ENCODE measurements around the gene TAF1B. TPM values are rescaled to one million over a fixed set of nuclear protein-coding genes. Genes with fewer than 3 reads are reported as not detected.
"Not testable (repeated sequence)": the region's sequence is repeated elsewhere in the genome, so short reads cannot be mapped to it uniquely, and the experiment has no call there.

The TAF1B gene
- total RNA-seq, 1 experiment from 2014 or later = 44.9 TPM

DNA sequence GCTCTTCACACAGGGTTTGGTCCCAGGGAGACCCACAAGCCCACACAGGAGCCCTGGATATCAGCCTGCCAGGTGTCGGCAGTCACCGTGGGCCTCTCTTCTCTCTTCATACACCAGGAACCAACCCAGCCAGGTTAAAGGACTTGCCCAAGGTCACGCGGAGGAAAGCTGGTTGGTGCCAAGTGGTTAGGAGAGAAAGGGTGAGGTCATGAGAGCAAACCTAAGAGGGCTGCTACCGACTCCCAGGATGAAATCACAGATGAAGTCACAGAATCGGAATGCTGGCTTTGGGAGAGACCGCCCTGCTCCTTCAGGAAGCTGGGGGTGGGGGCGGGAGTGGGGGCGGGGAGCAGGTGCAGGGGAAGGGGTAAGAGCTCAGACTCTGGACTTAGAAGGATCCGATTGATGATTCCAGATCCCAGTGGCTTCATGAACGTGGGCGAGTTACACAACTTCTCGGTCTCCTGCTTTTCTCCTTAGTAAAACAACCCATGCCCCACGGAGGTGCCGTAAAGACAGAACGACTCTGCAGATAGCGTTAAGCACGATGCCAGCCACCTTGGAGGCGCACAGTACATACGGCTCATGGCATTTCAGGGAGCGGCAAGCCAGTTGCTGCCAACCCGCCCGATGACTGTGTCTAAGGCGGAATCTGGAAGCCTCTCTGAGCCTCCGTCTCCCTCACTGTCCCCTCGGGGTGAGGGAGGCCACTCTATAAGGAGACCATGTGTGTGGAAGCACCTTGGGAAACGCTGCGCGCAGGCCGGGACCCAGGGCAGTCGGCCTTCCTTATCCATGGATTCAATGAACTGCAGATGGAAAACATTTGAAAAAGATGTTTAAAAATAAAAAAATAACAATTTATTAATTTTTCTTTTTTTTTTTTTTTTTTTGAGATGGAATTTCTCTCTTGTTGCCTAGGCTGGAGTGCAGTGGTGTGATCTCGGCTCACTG is 23.0 kb upstream of the TAF1B start:
- in situ Hi-C loops (cut with HindIII; ENCODE audit: low pct_unique_long_range_greater_than_20kb, low sequenced_read_pairs) = loop anchor here (25.0 kb wide), 2 partner anchors 142 to 217 kb away; partner anchors contain the start of genes GRHL1 and KLF11
- no peak for DNase-seq (ENCODE audit: low read depth)

- in situ Hi-C loops (cut with HindIII; ENCODE audit: low pct_unique_long_range_greater_than_20kb, low sequenced_read_pairs) = loop anchor here (25.0 kb wide), 2 partner anchors 140 to 215 kb away; partner anchors contain the start of genes GRHL1 and KLF11
- no peak for DNase-seq (ENCODE audit: low read depth)
Observed at GRCh38 chr2:9821805-9822445, 21.3 kb upstream of the TAF1B start.

- in situ Hi-C loops (cut with HindIII; ENCODE audit: low pct_unique_long_range_greater_than_20kb, low sequenced_read_pairs) = loop anchor here (25.0 kb wide), 2 partner anchors 138 to 213 kb away; partner anchors contain the start of genes GRHL1 and KLF11
Observed at GRCh38 chr2:9824441-9824840, 18.8 kb upstream of the TAF1B start.

DNA sequence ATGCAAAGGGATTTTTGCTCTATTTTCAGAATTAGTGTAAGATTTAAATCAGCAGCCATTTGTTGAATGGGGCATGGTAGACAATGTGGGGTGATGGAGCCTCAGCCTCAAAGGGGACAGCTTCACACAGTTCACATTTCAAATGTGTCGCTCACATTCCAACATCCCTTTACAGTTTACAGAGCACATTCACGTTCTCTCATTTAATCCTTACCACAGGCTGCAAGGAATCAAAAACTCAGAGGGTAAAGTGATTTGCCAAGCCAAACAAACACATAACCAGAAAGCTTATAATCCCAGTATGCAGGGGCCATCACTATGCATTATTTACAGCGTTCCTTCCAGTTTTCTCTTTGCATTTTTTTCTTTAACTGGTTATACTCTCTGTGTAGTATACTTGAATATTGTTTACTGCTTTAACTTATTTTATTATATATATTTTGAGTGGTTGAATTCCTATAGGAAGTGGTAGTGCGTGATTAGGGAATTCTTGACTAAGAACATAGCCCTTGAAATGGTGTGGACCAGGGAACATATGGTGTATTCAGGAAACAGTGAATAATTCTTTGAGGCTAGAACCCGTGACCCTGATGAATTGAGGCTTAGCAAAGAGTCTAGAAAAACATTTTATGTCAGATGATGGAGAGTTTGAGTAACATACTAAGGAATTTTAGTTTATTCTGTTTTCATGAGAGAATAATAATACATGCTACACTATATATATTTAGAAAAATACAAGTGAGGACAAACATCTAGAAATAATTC is 18.1 kb upstream of the TAF1B start:
- in situ Hi-C loops (cut with HindIII; ENCODE audit: low pct_unique_long_range_greater_than_20kb, low sequenced_read_pairs) = loop anchor here (25.0 kb wide), 2 partner anchors 137 to 212 kb away; partner anchors contain the start of genes GRHL1 and KLF11

More at GRCh38 chr2:9824441-9824840, 18.8 kb upstream of the TAF1B start:
- no peak for DNase-seq (ENCODE audit: low read depth)

DNA sequence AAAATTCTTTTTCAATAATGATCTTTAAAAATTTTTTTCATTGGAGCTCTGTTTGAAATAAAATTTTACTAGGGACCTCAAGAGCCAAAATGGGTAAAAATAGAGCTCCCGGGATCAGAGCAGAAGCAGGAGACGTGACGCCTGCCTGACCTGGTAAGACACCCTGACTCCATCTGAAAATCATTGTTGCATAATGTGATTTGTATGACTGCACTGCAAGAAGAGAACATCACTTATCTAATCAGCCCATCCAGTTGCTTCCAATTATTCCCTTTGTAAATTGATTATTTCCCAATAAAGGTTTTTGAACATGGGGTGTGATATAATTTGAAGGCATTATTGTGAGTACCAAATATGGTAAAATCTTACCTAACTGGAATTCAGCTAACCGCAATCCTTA is 17.1 kb upstream of the TAF1B start:
- no peak for DNase-seq (ENCODE audit: low read depth)
- in situ Hi-C loops (cut with HindIII; ENCODE audit: low pct_unique_long_range_greater_than_20kb, low sequenced_read_pairs) = no loop called here

More for the DNA sequence above, 18.1 kb upstream of the TAF1B start:
- DNase-seq (ENCODE audit: low read depth) = no peak

GRCh38 chr2:9830685-9831410 is 12.4 kb upstream of the TAF1B start:
- in situ Hi-C loops (cut with HindIII; ENCODE audit: low pct_unique_long_range_greater_than_20kb, low sequenced_read_pairs) = no loop called here
- DNase-seq (ENCODE audit: low read depth) = no peak

DNA sequence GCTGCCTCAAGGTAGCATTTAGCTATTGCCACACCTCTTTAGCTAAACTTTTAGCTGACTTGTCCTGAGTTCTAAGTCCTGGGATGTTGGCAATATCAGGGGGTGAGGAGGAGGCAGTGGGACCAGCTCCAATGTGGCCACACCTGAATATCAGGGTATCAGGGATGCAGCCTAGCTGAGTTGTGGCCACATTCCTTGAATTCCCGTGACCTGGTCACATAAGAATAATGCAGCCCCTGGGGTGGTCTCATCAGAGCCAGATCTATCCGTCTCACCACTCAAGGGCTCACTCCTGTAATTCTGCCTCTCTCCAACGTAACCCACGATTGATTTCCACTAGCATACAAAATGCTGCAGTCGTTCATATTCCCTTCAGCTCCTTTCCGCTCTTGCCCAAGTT is 11.6 kb upstream of the TAF1B start:
- in situ Hi-C loops (cut with HindIII; ENCODE audit: low pct_unique_long_range_greater_than_20kb, low sequenced_read_pairs) = no loop called here
- DNase-seq (ENCODE audit: low read depth) = no peak

DNA sequence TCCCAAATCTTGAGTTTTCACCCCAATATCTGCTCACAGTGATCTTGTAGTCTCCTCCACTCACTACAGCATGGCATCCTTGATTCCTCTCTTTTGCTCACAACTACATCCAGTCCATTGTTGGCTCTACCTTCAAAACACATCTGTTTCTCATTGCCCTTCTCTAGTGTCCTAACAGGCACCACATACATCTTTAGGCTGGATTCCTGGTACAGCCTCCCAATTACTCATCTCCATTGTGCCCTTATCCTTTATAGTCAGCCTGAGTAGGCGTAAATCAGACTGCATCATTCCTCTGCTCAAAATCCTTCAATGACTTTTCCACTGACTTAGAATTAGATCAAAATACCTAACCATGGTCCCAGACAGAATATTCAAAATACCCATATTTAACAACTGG is 10.7 kb upstream of the TAF1B start:
- in situ Hi-C loops (cut with HindIII; ENCODE audit: low pct_unique_long_range_greater_than_20kb, low sequenced_read_pairs) = no loop called here
- DNase-seq (ENCODE audit: low read depth) = no peak

DNA sequence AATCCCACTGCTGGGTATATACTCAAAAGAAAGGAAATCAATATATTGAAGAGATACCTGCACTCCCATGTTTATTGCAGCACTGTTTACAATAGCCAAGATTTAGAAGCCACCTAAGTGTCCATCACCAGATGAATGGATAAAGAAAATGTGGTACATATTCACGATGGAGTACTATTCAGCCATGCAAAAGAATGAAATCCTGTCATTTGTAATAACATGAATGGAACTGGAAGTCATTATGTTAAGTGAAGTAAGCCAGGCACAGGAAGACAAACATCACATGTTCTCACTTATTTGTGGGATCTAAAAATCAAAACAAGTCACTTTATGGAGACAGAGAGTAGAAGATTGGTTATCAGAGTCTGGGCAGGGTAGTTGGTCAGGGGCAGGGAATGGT is 8.2 kb upstream of the TAF1B start:
- DNase-seq (ENCODE audit: low read depth); in situ Hi-C loops (cut with HindIII; ENCODE audit: low pct_unique_long_range_greater_than_20kb, low sequenced_read_pairs): not testable (repeated sequence)

GRCh38 chr2:9836074-9836473 is 7.2 kb upstream of the TAF1B start:
- in situ Hi-C loops (cut with HindIII; ENCODE audit: low pct_unique_long_range_greater_than_20kb, low sequenced_read_pairs) = no loop called here

GRCh38 chr2:9836517-9836916 is 6.8 kb upstream of the TAF1B start:
- no peak for DNase-seq (ENCODE audit: low read depth)
- in situ Hi-C loops (cut with HindIII; ENCODE audit: low pct_unique_long_range_greater_than_20kb, low sequenced_read_pairs) = no loop called here

More at GRCh38 chr2:9836074-9836473, 7.2 kb upstream of the TAF1B start:
- no peak for DNase-seq (ENCODE audit: low read depth)

- in situ Hi-C loops (cut with HindIII; ENCODE audit: low pct_unique_long_range_greater_than_20kb, low sequenced_read_pairs) = no loop called here
- DNase-seq (ENCODE audit: low read depth) = no peak
Observed at GRCh38 chr2:9837451-9837850, 5.8 kb upstream of the TAF1B start.

DNA sequence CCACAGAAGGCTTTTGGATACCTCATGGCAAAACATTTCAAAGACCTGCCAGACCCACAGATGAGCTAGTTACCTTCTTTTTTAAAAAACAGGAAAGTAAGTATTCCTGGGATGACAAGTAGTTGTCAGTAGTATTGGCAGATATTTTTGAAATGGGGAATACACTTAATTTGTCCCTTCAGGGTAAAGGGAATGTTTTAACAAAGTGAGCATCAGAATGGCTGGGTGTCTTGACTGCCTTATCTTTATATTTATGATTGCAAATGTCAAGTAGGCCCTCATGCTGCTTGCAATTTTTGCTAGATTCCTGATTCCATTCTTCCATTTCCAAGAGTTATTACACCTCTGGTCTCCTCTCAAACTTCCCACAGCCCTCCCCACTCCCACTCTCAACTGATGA is 4.9 kb upstream of the TAF1B start:
- no peak for DNase-seq (ENCODE audit: low read depth)
- in situ Hi-C loops (cut with HindIII; ENCODE audit: low pct_unique_long_range_greater_than_20kb, low sequenced_read_pairs) = no loop called here

- DNase-seq (ENCODE audit: low read depth) = no peak
- in situ Hi-C loops (cut with HindIII; ENCODE audit: low pct_unique_long_range_greater_than_20kb, low sequenced_read_pairs) = no loop called here
Observed at GRCh38 chr2:9842487-9843228, 616 bp upstream of the TAF1B start.

GRCh38 chr2:9844036-9844483 is 786 bp downstream of the TAF1B start:
- DNase-seq (ENCODE audit: low read depth) = no peak
- in situ Hi-C loops (cut with HindIII; ENCODE audit: low pct_unique_long_range_greater_than_20kb, low sequenced_read_pairs) = no loop called here

GRCh38 chr2:9844576-9844975 is 1.3 kb downstream of the TAF1B start:
- in situ Hi-C loops (cut with HindIII; ENCODE audit: low pct_unique_long_range_greater_than_20kb, low sequenced_read_pairs) = no loop called here

DNA sequence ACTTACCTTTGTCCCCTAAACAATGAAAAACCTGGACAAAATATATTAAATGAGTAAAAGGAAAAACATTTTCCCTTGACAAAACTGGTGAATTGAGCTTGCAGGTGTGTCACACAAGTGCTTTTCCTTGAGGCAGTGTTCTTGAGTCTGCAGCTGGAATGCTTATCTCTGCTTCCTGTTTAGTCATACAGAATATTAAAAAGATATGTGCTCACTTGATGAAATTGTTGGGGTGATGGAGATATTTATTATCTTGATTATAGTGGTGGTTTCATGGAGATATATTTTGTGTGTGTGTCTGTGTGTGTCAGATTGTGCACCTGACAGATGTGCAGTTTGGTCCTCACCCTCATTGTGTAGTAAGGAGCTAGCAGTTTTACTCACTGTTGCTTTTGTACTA is 3.3 kb downstream of the TAF1B start:
- in situ Hi-C loops (cut with HindIII; ENCODE audit: low pct_unique_long_range_greater_than_20kb, low sequenced_read_pairs) = no loop called here
- DNase-seq (ENCODE audit: low read depth) = no peak

More at GRCh38 chr2:9844576-9844975, 1.3 kb downstream of the TAF1B start:
- DNase-seq (ENCODE audit: low read depth) = no peak

Data from Caki2 (cell line).